GM23248 (cell line): ENCODE results near the gene KCNV2. TPM values are rescaled to one million over a fixed set of nuclear protein-coding genes. Genes with fewer than 3 reads are reported as not detected.

Experiments used
- DNase-seq: peaks from one replicate; pipeline ENCODE4 v3.0.0-alpha.2; 2015
- H2AFZ ChIP-seq: fragments of 200-600 bp; sonication (generic); 2 replicates; pipeline ENCODE4 v1.6.1; 2016; ENCODE audit warnings: antibody characterized with exemption
- H3F3A ChIP-seq: fragments of 200-600 bp; sonication (generic); 2 replicates; pipeline ENCODE4 v1.6.1; 2016; ENCODE audit warnings: mild to moderate bottlenecking, antibody characterized with exemption, mixed run types; ENCODE audit not compliant: insufficient read depth
- H3K27ac ChIP-seq: fragments of 200-600 bp; sonication (generic); 2 replicates; pipeline ENCODE4 v1.5.1; 2016; ENCODE audit warnings: mild to moderate bottlenecking
- H3K27me3 ChIP-seq: fragments of 200-600 bp; sonication (generic); replicated peaks from 2 replicates; pipeline ENCODE4 v1.6.1; 2016; ENCODE audit warnings: mild to moderate bottlenecking; ENCODE audit not compliant: insufficient read depth
- H3K36me3 ChIP-seq: fragments of 200-600 bp; sonication (generic); 2 replicates; pipeline ENCODE4 v1.6.1; 2016; ENCODE audit warnings: low read depth, mild to moderate bottlenecking
- H3K4me1 ChIP-seq: fragments of 200-600 bp; sonication (generic); 2 replicates; pipeline ENCODE4 v1.6.1; 2016; ENCODE audit warnings: mild to moderate bottlenecking; ENCODE audit not compliant: insufficient read depth
- H3K4me2 ChIP-seq: fragments of 200-600 bp; sonication (generic); one replicate; pipeline ENCODE4 v1.6.1; 2016; ENCODE audit warnings: mild to moderate bottlenecking; ENCODE audit not compliant: unreplicated experiment
- H3K4me3 ChIP-seq: fragments of 200-600 bp; sonication (generic); 2 replicates; pipeline ENCODE4 v1.5.1; 2016; ENCODE audit warnings: mild to moderate bottlenecking
- H3K79me2 ChIP-seq: fragments of 200-600 bp; sonication (generic); 2 replicates; pipeline ENCODE4 v1.6.1; 2016; ENCODE audit warnings: mild to moderate bottlenecking; ENCODE audit not compliant: insufficient read depth
- H3K9ac ChIP-seq: fragments of 200-600 bp; sonication (generic); 2 replicates; pipeline ENCODE4 v1.6.1; 2016; ENCODE audit warnings: mild to moderate bottlenecking
- H3K9me2 ChIP-seq: fragments of 200-600 bp; sonication (generic); 2 replicates; pipeline ENCODE4 v1.6.1; 2016; ENCODE audit warnings: mixed run types, mild to moderate bottlenecking, moderate library complexity; ENCODE audit not compliant: insufficient read depth
- H3K9me3 ChIP-seq: fragments of 200-600 bp; sonication (generic); one replicate; pipeline ENCODE4 v1.6.1; 2017; ENCODE audit warnings: low read depth
- H4K20me1 ChIP-seq: fragments of 200-600 bp; sonication (generic); 2 replicates; pipeline ENCODE4 v1.6.0; 2016; ENCODE audit not compliant: insufficient read depth
- EZH2 ChIP-seq: fragments of 200-600 bp; sonication (generic); IDR thresholded peaks from 2 replicates; pipeline ENCODE4 v1.6.1; 2018; ENCODE audit warnings: antibody characterized with exemption, mild to moderate bottlenecking; ENCODE audit not compliant: insufficient read depth, poor library complexity, severe bottlenecking
- EZH2phosphoT487 ChIP-seq: fragments of 200-600 bp; sonication (generic); IDR thresholded peaks from 2 replicates; pipeline ENCODE4 v1.6.1; 2018; ENCODE audit warnings: antibody characterized with exemption, moderate library complexity, mild to moderate bottlenecking, low read depth; ENCODE audit not compliant: insufficient read depth
- WGBS, 2 experiments: methylation state at CpG; one replicate each; pipeline ENCODE4 v1.1.6; 2015 to 2017; ENCODE audit warnings: low lambda C conversion rate in 2 of 2, low coverage in 1 of 2; ENCODE audit errors: missing lambda C conversion rate in 2 of 2; 5-methylcytosine and 5-hydroxymethylcytosine counted together
- in situ Hi-C: fragments of 300-500 bp; cut with MboI; formaldehyde crosslinking; loops from 2 replicates; pipeline ENCODE4 v1.15.0; 2020
- polyA plus RNA-seq: library from polyadenylated mRNA; unstranded; fragments of >200 nt; fragmentation: Nextera tagmentation; extraction: Ambion mirVana; gene quantifications from 2 replicates; pipeline ENCODE4 v1.2.1, GENCODE V29; 2016
- total RNA-seq: library from RNA; depleted of rRNA; stranded (reverse); fragments of >200 nt; shearing (Covaris generic); gene quantifications from 2 replicates; pipeline ENCODE4 v1.2.3, GENCODE V29; 2014

The KCNV2 gene
- total and polyA plus RNA-seq, 2 experiments from 2014 or later = not detected

- Histone ChIP-seq H3K27me3 (no peaks in the 10 kb centered on the region), H3K4me2 (peak overlapping the region; percentile 20), H3K36me3 (no peaks in the 10 kb centered on the region), H3K79me2 (no peaks in the 10 kb centered on the region), H3K4me3 (no peak overlapping the region), H3K4me1 (peaks cover 33% of the 10 kb centered on the region), H2AFZ (no peak overlapping the region), H3K9ac (no peak overlapping the region), H3K9me3 (no peaks in the 10 kb centered on the region), H4K20me1 (no peaks in the 10 kb centered on the region), H3K27ac (no peak overlapping the region), H3K9me2 (no peaks in the 10 kb centered on the region), H3F3A (peaks cover 18% of the 10 kb centered on the region; the same call in 1 of the 2 replicates)
- 66 to 71% methylated on average over 5 of the region's 5 CpGs for WGBS, 2 experiments
- TF ChIP-seq EZH2 (no peak), EZH2phosphoT487 (no peak)
- in situ Hi-C loops = loop anchor here (5.0 kb wide), 1 partner anchor 582 kb away; no protein-coding TSS in a partner anchor
- DNase-seq = peak; percentile 69
Measured at GRCh38 chr9:2729003-2729402, 11.7 kb downstream of the KCNV2 start.

GRCh38 chr9:2729721-2730120, 12.4 kb downstream of the KCNV2 start:
- H3K36me3 ChIP-seq = no peaks in the 10 kb centered on the region
- H3K79me2 ChIP-seq = no peaks in the 10 kb centered on the region
- H3K27me3 ChIP-seq = no peaks in the 10 kb centered on the region
- WGBS, 2 experiments = 40 to 44% methylated on average over 3 of the region's 3 CpGs
- H4K20me1 ChIP-seq = no peaks in the 10 kb centered on the region
- H3F3A ChIP-seq = peaks cover 18% of the 10 kb centered on the region; the same call in 1 of the 2 replicates
- H3K9me3 ChIP-seq = no peaks in the 10 kb centered on the region
- peak; percentile 62 for DNase-seq
- no peak overlapping the region for H3K27ac ChIP-seq
- in situ Hi-C loops = loop anchor here (5.0 kb wide), 1 partner anchor 582 kb away; no protein-coding TSS in a partner anchor
- H3K4me2 ChIP-seq = peak overlapping the region; percentile 20
- peaks cover 33% of the 10 kb centered on the region for H3K4me1 ChIP-seq
- TF ChIP-seq EZH2 = no peak
- no peak for TF ChIP-seq EZH2phosphoT487
- H3K9me2 ChIP-seq = no peaks in the 10 kb centered on the region
- no peak overlapping the region for H3K4me3 ChIP-seq
- no peak overlapping the region for H3K9ac ChIP-seq
- no peak overlapping the region for H2AFZ ChIP-seq

- no peak for TF ChIP-seq EZH2
- Histone ChIP-seq H2AFZ (no peak overlapping the region), H3K27me3 (no peaks in the 10 kb centered on the region), H3F3A (peaks cover 12% of the 10 kb centered on the region; the same call in 1 of the 2 replicates), H3K36me3 (no peaks in the 10 kb centered on the region), H3K9ac (no peak overlapping the region), H3K9me2 (no peaks in the 10 kb centered on the region), H3K4me3 (no peak overlapping the region), H3K9me3 (no peaks in the 10 kb centered on the region), H4K20me1 (no peaks in the 10 kb centered on the region), H3K4me1 (peaks cover 27% of the 10 kb centered on the region), H3K79me2 (no peaks in the 10 kb centered on the region), H3K4me2 (no peak overlapping the region), H3K27ac (no peak overlapping the region)
- no peak for DNase-seq
- in situ Hi-C loops = no loop called here
- WGBS, 2 experiments = 96 to 97% methylated on average over 1 of the region's 1 CpG
Measured at GRCh38 chr9:2730971-2731370, 13.7 kb downstream of the KCNV2 start.

- DNase-seq = no peak
- H4K20me1 ChIP-seq = no peaks in the 10 kb centered on the region
- no peaks in the 10 kb centered on the region for H3K36me3 ChIP-seq
- in situ Hi-C loops = no loop called here
- H3F3A ChIP-seq = peaks cover 6% of the 10 kb centered on the region; the same call in 1 of the 2 replicates
- H3K9me3 ChIP-seq = no peaks in the 10 kb centered on the region
- no peaks in the 10 kb centered on the region for H3K79me2 ChIP-seq
- WGBS, 2 experiments = 80 to 83% methylated on average over 4 of the region's 4 CpGs
- H3K9me2 ChIP-seq = no peaks in the 10 kb centered on the region
- H3K27me3 ChIP-seq = no peaks in the 10 kb centered on the region
- no peak overlapping the region for H3K4me2 ChIP-seq
- H3K4me3 ChIP-seq = no peak overlapping the region
- no peak overlapping the region for H3K9ac ChIP-seq
- no peak overlapping the region for H3K27ac ChIP-seq
- peaks cover 20% of the 10 kb centered on the region for H3K4me1 ChIP-seq
- no peak for TF ChIP-seq EZH2
- TF ChIP-seq EZH2phosphoT487 = no peak
- H2AFZ ChIP-seq = no peak overlapping the region
Measured at GRCh38 chr9:2732492-2732891, 15.2 kb downstream of the KCNV2 start.

DNA sequence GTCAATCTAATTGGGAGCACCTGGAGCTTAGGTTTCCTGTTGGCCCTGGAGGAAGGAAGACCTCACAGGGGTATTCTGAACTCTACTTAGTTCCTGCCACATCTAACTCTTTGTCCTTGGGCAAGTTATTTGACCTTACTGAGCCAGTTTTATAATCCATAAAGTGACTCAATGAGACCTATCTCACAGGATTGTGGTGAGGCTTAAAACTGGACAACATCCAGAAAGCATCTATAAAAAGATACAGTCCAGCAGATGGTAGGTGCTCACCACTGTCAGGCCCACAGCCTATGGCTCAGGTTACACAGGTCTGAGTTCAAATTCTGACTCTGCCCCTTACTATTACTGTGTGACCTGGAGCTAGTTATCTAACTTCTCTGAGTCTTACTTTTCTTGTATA, 23.3 kb downstream of the KCNV2 start:
- peak; percentile 38 for DNase-seq

More for the DNA sequence above, 23.3 kb downstream of the KCNV2 start:
- H3F3A ChIP-seq = no peaks in the 10 kb centered on the region
- no peak overlapping the region for H3K27ac ChIP-seq
- no peak overlapping the region for H3K4me2 ChIP-seq
- H3K9me2 ChIP-seq = no peaks in the 10 kb centered on the region
- H3K9me3 ChIP-seq = no peaks in the 10 kb centered on the region
- no peak overlapping the region for H3K4me3 ChIP-seq
- H3K36me3 ChIP-seq = 0 out of 2 replicates have a peak, but pooled peaks cover 4% of the 10 kb centered on the region
- H3K79me2 ChIP-seq = no peaks in the 10 kb centered on the region
- in situ Hi-C loops = no loop called here
- no peak for TF ChIP-seq EZH2phosphoT487
- TF ChIP-seq EZH2 = no peak
- H4K20me1 ChIP-seq = no peaks in the 10 kb centered on the region
- H3K27me3 ChIP-seq = no peaks in the 10 kb centered on the region
- no peaks in the 10 kb centered on the region for H3K4me1 ChIP-seq
- H3K9ac ChIP-seq = no peak overlapping the region
- H2AFZ ChIP-seq = no peak overlapping the region
